ENCODE data around the gene PLOD2. TPM values are rescaled to one million over a fixed set of nuclear protein-coding genes. Genes with fewer than 3 reads are reported as not detected.

PLOD2 gene
- total and polyA plus RNA-seq, 2 of the 8 experiments (the other 6 are each of a cell fraction or from before 2014, with no cell fraction given): 4.0 to 28.7 TPM

GRCh38 chr3:146037697-146038096 lies 123.3 kb downstream of the PLOD2 start:
- POLR2A ChIA-PET (ENCODE audit: partially characterized antibody): no interaction called here
- TF ChIP-seq SP1 (IDR thresholded peaks at IDR 0.05; ENCODE audit: low read depth, low read length): no peak
- no peak for TF ChIP-seq TBP (IDR thresholded peaks at IDR 0.05; ENCODE audit: low read depth, low read length)
- no peak for TF ChIP-seq RBBP5 (IDR thresholded peaks at IDR 0.05; ENCODE audit: borderline replicate concordance, low read depth, low read length)
- TF ChIP-seq BRCA1 (IDR thresholded peaks at IDR 0.05; ENCODE audit: low read depth, low read length): no peak
- TF ChIP-seq EP300 (IDR thresholded peaks at IDR 0.05; ENCODE audit: borderline replicate concordance in 1 of 2, low read depth in 2 of 2, low read length in 2 of 2): no peak
- TF ChIP-seq, protein P1, sequence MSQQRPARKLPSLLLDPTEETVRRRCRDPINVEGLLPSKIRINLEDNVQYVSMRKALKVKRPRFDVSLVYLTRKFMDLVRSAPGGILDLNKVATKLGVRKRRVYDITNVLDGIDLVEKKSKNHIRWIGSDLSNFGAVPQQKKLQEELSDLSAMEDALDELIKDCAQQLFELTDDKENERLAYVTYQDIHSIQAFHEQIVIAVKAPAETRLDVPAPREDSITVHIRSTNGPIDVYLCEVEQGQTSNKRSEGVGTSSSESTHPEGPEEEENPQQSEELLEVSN (IDR thresholded peaks at IDR 0.05): no peak
- no peak for TF ChIP-seq TAF1 (IDR thresholded peaks at IDR 0.05; ENCODE audit: low read depth, low read length)
- no peak for TF ChIP-seq CBX8 (IDR thresholded peaks at IDR 0.05; ENCODE audit: borderline replicate concordance, low read depth, low read length)
- no peak for TF ChIP-seq ZNF274 (IDR thresholded peaks at IDR 0.05; ENCODE audit: borderline replicate concordance, extremely low read depth, low read length)
- no peak for TF ChIP-seq CEBPB (IDR thresholded peaks at IDR 0.05; ENCODE audit: low read depth, low read length)
- Histone ChIP-seq H3K23ac (ENCODE audit: insufficient read length) (no peak overlapping the region), H3K4ac (replicated peaks; ENCODE audit: insufficient read length, low read depth, low read length) (no peak overlapping the region), H2BK20ac (ENCODE audit: low read length) (no peak overlapping the region), H4K91ac (replicated peaks; ENCODE audit: insufficient read length, low read length) (no peak overlapping the region), H4K20me1 (replicated peaks in 1 of 2; ENCODE audit: control insufficient read depth in 1 of 2, insufficient read depth in 2 of 2, low read length in 2 of 2) (no peaks in the 10 kb centered on the region), H3K36me3 (ENCODE audit: control insufficient read depth in 2 of 4, insufficient read depth in 4 of 4, low read length in 3 of 4) (no peaks in the 10 kb centered on the region), H3K4me2 (ENCODE audit: insufficient read depth in 1 of 2, low read depth in 2 of 2, low read length in 2 of 2) (no peak overlapping the region), H3K9me3 (ENCODE audit: insufficient read depth in 2 of 2, low read depth in 1 of 2, low read length in 1 of 2) (no peaks in the 10 kb centered on the region), H3K27ac (ENCODE audit: low read depth, low read length) (no peak overlapping the region), H2BK5ac (ENCODE audit: low read depth, low read length) (no peak overlapping the region), H3K27me3 (replicated peaks in 1 of 4; ENCODE audit: control insufficient read depth in 3 of 4, extremely low read depth in 1 of 4, insufficient read depth in 3 of 4, low read length in 3 of 4) (no peaks in the 10 kb centered on the region), H2AK5ac (ENCODE audit: low read depth, low read length) (no peak overlapping the region), H3K23me2 (ENCODE audit: low read depth, low read length) (no peaks in the 10 kb centered on the region), H3K79me1 (ENCODE audit: low read depth, low read length) (no peaks in the 10 kb centered on the region), H3K14ac (ENCODE audit: insufficient read length) (no peak overlapping the region), H2BK12ac (ENCODE audit: low read depth, low read length) (no peak overlapping the region), H3K4me3 (ENCODE audit: extremely low read depth in 1 of 4, insufficient read depth in 2 of 4, low read depth in 3 of 4, low read length in 4 of 4) (no peak overlapping the region), H4K5ac (ENCODE audit: insufficient read length, low read depth, low read length) (no peak overlapping the region), H2AFZ (ENCODE audit: low read length) (no peak overlapping the region), H4K8ac (ENCODE audit: extremely low read depth, insufficient read depth, low read length) (no peak overlapping the region), H3K4me1 (replicated peaks in 1 of 4; ENCODE audit: control insufficient read depth in 3 of 4, insufficient read depth in 4 of 4, low read length in 3 of 4) (no peaks in the 10 kb centered on the region; a peak in 1 of 7 replicates), H3K18ac (ENCODE audit: extremely low read depth, low read length) (no peak overlapping the region), H2BK15ac (ENCODE audit: low read length) (no peak overlapping the region), H3K9ac (replicated peaks in 1 of 4; ENCODE audit: extremely low read depth in 1 of 4, low read depth in 3 of 4, low read length in 3 of 4) (no peak overlapping the region), H2BK120ac (replicated peaks; ENCODE audit: low read depth, low read length) (no peak overlapping the region), H3K56ac (replicated peaks; ENCODE audit: insufficient read length, low read depth, low read length) (no peak overlapping the region), H3K79me2 (ENCODE audit: control insufficient read depth in 1 of 2, insufficient read depth in 2 of 2, low read length in 2 of 2) (no peaks in the 10 kb centered on the region)
- CTCF ChIA-PET (ENCODE audit: partially characterized antibody): interaction anchor here (1.5 kb wide), 1 partner anchor 182 kb away, joined by 4 read pairs; no protein-coding TSS in a partner anchor
- 88% methylated on average over 5 of the region's 5 CpGs; no CpG with 5 or more reads in 1 of the 2 experiments for WGBS, 2 experiments (ENCODE audit: extremely low coverage in 1 of 2, insufficient coverage in 1 of 2, insufficient read length in 1 of 2, insufficient replicate concordance in 2 of 2, low coverage in 1 of 2, low lambda C conversion rate in 2 of 2, missing lambda C conversion rate in 1 of 2)
- no peak for DNase-seq (ENCODE audit: low read depth in 1 of 2, low spot score in 2 of 2)
- no peak for FAIRE-seq

Data from H1 (cell line).